OCI-LY7 (cell line): ENCODE results near the gene CLCN6. TPM values are rescaled to one million over a fixed set of nuclear protein-coding genes. Genes with fewer than 3 reads are reported as not detected.

ENCODE experiments used
- BruUV-seq: library from RNA; stranded (reverse); fragments of 400-500 nt; replicated peaks from 2 replicates; lab custom pipeline; 2021; lab: Mats Ljungman, UMichigan
- CTCF ChIA-PET: fragments of 300-600 bp; sonication (Branson Sonifier 250); formaldehyde crosslinking; loops from one replicate; lab custom pipeline; 2022; ENCODE audit warnings: antibody characterized with exemption; ENCODE audit not compliant: unreplicated experiment; lab: Charles Lee
- POLR2A ChIA-PET: fragments of 300-600 bp; sonication (Branson Sonifier 250); formaldehyde crosslinking; loops from one replicate; lab custom pipeline; 2022; ENCODE audit warnings: antibody characterized with exemption; lab: Charles Lee
- DNase-seq: peaks from one replicate; pipeline ENCODE4 v3.0.0-alpha.2; 2015; ENCODE audit warnings: low spot score
- H2AFZ ChIP-seq: fragments of 200-600 bp; sonication (generic), shearing (Covaris generic); 2 replicates; pipeline ENCODE4 v1.6.1; 2014; ENCODE audit warnings: mild to moderate bottlenecking, antibody characterized with exemption, low read length, moderate library complexity
- H3K27ac ChIP-seq: fragments of 200-600 bp; sonication (generic); 2 replicates; pipeline ENCODE4 v1.5.1; 2014; ENCODE audit warnings: mixed run types, low read depth, mild to moderate bottlenecking, moderate library complexity, low read length, inconsistent platforms; ENCODE audit not compliant: poor library complexity, severe bottlenecking
- H3K36me3 ChIP-seq: fragments of 200-600 bp; sonication (generic); 2 replicates; pipeline ENCODE4 v1.6.1; 2014; ENCODE audit warnings: mild to moderate bottlenecking, antibody characterized with exemption, low read length, moderate library complexity, mixed read lengths; ENCODE audit not compliant: insufficient read depth
- H3K4me1 ChIP-seq: fragments of 200-600 bp; sonication (generic); 2 replicates; pipeline ENCODE4 v1.5.1; 2014; ENCODE audit warnings: mild to moderate bottlenecking, low read length; ENCODE audit not compliant: insufficient read depth, poor library complexity, severe bottlenecking
- H3K4me2 ChIP-seq: fragments of 200-600 bp; sonication (generic); 2 replicates; pipeline ENCODE4 v1.6.1; 2014; ENCODE audit warnings: mild to moderate bottlenecking, low read length
- H3K4me3 ChIP-seq: fragments of 200-600 bp; sonication (generic); 2 replicates; pipeline ENCODE4 v1.5.1; 2014; ENCODE audit warnings: mild to moderate bottlenecking, low read depth, low read length; ENCODE audit not compliant: poor library complexity, severe bottlenecking
- H3K79me2 ChIP-seq: fragments of 200-600 bp; sonication (generic); 2 replicates; pipeline ENCODE4 v1.6.1; 2016; ENCODE audit warnings: low read depth, mild to moderate bottlenecking, low read length, moderate library complexity, mixed read lengths; ENCODE audit not compliant: insufficient read depth
- H3K9me2 ChIP-seq: fragments of 200-600 bp; sonication (generic); 2 replicates; pipeline ENCODE4 v1.6.1; 2016; ENCODE audit warnings: mild to moderate bottlenecking, low read length, mixed read lengths; ENCODE audit not compliant: insufficient read depth
- H3K9me3 ChIP-seq: fragments of 200-600 bp; sonication (generic); 2 replicates; pipeline ENCODE4 v1.6.1; 2014; ENCODE audit warnings: mild to moderate bottlenecking, mixed run types, low read length, mixed read lengths
- H4K20me1 ChIP-seq: fragments of 200-600 bp; sonication (generic); 2 replicates; pipeline ENCODE4 v1.6.1; 2014; ENCODE audit warnings: mild to moderate bottlenecking, antibody characterized with exemption, low read length, moderate library complexity, mixed read lengths; ENCODE audit not compliant: insufficient read depth
- EZH2phosphoT487 ChIP-seq: fragments of 200-600 bp; sonication (generic); IDR thresholded peaks from 2 replicates; pipeline ENCODE4 v1.6.1; 2018; ENCODE audit warnings: low read depth, borderline replicate concordance, mild to moderate bottlenecking, mixed run types, antibody characterized with exemption, low read length, moderate library complexity, mixed read lengths
- intact Hi-C: fragments of 100-400 bp; cut with micrococcal nuclease; formaldehyde crosslinking; loops from one replicate; pipeline ENCODE4 v1.10.0; 2022; ENCODE audit not compliant: unreplicated experiment
- total RNA-seq, 2 experiments: library from RNA; depleted of rRNA in 1 of 2; stranded (reverse); fragments of >200 nt in 1 of 2; shearing (Covaris generic) in 1 of 2; gene quantifications; 2 replicates each; pipeline ENCODE4 v1.2.3, GENCODE V29; 2014 to 2022
- TF ChIP-seq, protein P1 (sequence below): fragments of 200-600 bp; sonication (generic); conservative IDR thresholded peaks from 2 replicates; pipeline ENCODE4 v1.5.1; 2014; ENCODE audit warnings: mild to moderate bottlenecking, antibody characterized with exemption, low read length, moderate library complexity, mixed read lengths

Gene CLCN6
- total RNA-seq, 2 experiments from 2014 or later = 19.7 to 65.8 TPM

GRCh38 chr1:11826946-11827345, 21.0 kb downstream of the CLCN6 start:
- peaks cover 85% of the 10 kb centered on the region for H3K36me3 ChIP-seq
- intact Hi-C loops = no loop called here
- ChIA-PET CTCF (no interaction called here), POLR2A (no interaction called here)
- no peak overlapping the region for H3K4me2 ChIP-seq
- DNase-seq = no peak
- no peaks in the 10 kb centered on the region for H4K20me1 ChIP-seq
- H3K4me1 ChIP-seq = no peaks in the 10 kb centered on the region
- TF ChIP-seq, protein P1, sequence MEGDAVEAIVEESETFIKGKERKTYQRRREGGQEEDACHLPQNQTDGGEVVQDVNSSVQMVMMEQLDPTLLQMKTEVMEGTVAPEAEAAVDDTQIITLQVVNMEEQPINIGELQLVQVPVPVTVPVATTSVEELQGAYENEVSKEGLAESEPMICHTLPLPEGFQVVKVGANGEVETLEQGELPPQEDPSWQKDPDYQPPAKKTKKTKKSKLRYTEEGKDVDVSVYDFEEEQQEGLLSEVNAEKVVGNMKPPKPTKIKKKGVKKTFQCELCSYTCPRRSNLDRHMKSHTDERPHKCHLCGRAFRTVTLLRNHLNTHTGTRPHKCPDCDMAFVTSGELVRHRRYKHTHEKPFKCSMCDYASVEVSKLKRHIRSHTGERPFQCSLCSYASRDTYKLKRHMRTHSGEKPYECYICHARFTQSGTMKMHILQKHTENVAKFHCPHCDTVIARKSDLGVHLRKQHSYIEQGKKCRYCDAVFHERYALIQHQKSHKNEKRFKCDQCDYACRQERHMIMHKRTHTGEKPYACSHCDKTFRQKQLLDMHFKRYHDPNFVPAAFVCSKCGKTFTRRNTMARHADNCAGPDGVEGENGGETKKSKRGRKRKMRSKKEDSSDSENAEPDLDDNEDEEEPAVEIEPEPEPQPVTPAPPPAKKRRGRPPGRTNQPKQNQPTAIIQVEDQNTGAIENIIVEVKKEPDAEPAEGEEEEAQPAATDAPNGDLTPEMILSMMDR = no peak
- H3K9me2 ChIP-seq = no peaks in the 10 kb centered on the region
- no peak overlapping the region for H3K27ac ChIP-seq
- BruUV-seq = no TSS peak
- no peak overlapping the region for H2AFZ ChIP-seq
- no peaks in the 10 kb centered on the region for H3K79me2 ChIP-seq
- no peak overlapping the region for H3K4me3 ChIP-seq
- no peaks in the 10 kb centered on the region for H3K9me3 ChIP-seq

DNA sequence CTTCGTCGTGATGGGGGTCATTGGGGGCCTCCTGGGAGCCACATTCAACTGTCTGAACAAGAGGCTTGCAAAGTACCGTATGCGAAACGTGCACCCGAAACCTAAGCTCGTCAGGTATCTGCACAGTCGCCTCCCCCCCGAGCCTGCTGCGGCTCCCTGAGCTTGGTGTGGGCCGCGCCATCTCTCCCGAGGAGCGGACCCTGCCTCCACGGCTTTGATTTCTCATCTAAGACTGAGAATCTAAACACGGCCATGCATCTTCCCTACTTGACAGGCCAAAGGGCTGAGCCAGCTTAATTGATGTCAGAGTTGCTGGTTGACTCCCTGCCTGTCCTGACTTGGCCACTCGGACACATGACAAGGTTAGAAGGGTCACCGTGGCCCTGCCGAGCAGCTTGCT, 22.5 kb downstream of the CLCN6 start:
- intact Hi-C loops = no loop called here
- H3K9me2 ChIP-seq = no peaks in the 10 kb centered on the region
- peaks cover 90% of the 10 kb centered on the region for H3K36me3 ChIP-seq
- ChIA-PET CTCF (no interaction called here), POLR2A (no interaction called here)
- no peak overlapping the region for H3K4me2 ChIP-seq
- no peak overlapping the region for H2AFZ ChIP-seq
- no peak for DNase-seq
- no TSS peak for BruUV-seq
- H3K4me1 ChIP-seq = no peaks in the 10 kb centered on the region
- H3K4me3 ChIP-seq = no peak overlapping the region
- no peaks in the 10 kb centered on the region for H3K9me3 ChIP-seq
- TF ChIP-seq EZH2phosphoT487 = no peak
- TF ChIP-seq, protein P1 = no peak
- H3K79me2 ChIP-seq = no peaks in the 10 kb centered on the region
- H4K20me1 ChIP-seq = no peaks in the 10 kb centered on the region
- H3K27ac ChIP-seq = no peak overlapping the region

DNA sequence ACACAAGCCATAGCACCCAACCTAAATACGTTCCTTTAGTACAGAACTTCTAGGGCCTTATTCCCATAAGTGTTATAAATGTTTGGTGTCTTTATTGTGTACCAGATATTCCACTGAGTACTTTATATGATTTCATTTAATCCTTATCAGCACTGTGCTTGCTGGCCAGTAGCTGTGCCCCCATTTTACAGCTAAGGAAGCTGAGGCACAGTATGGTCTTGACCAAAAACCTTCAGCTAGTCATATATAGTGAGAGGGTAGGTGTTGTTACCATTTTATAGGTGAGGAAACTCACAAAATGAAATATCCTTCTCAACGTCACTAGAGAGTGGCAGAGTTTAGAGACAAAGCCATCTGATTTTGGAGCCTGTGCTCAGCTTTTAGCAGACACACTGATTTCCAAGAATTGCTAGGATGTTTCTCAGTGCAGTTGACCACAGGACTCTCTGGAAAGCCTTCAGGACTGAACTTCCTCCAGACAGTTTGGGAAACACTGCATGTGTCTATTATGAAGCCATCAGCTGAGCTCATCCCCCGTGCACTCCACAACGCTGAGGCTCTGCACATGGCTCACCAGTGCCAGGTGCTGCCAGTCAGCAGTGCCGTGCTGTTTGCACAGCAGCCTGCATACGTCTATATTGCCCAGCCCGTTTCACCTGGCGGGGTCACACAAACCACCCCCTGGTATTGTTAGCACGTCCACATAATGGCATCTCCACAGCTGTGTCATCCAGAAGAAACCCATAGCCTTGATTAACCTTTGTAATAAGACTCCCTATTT, 26.1 kb downstream of the CLCN6 start:
- H4K20me1 ChIP-seq = no peaks in the 10 kb centered on the region
- TF ChIP-seq EZH2phosphoT487 = no peak
- TF ChIP-seq, protein P1 = no peak
- no peaks in the 10 kb centered on the region for H3K9me2 ChIP-seq
- H3K9me3 ChIP-seq = no peaks in the 10 kb centered on the region
- peaks cover 96% of the 10 kb centered on the region for H3K36me3 ChIP-seq
- H3K4me1 ChIP-seq = no peaks in the 10 kb centered on the region
- no peak overlapping the region for H3K27ac ChIP-seq
- H3K79me2 ChIP-seq = no peaks in the 10 kb centered on the region
- DNase-seq = no peak
- no TSS peak for BruUV-seq
- H3K4me3 ChIP-seq = no peak overlapping the region
- ChIA-PET POLR2A (no interaction called here), CTCF (interaction anchor here (1.3 kb wide), 1 partner anchor 10 kb away, joined by 3 read pairs; no protein-coding TSS in a partner anchor)
- intact Hi-C loops = no loop called here
- no peak overlapping the region for H3K4me2 ChIP-seq
- no peak overlapping the region for H2AFZ ChIP-seq
